Fibroblast of skin of abdomen (primary cell): ENCODE results near the gene PTPRM.
A peak's percentile ranks its signal among the peaks of the same experiment; 100 is the strongest.

Source experiments
- DNase-seq: peaks from one replicate; pipeline ENCODE4 v3.0.0-alpha.2; 2013

PTPRM gene

GRCh38 chr18:8133888-8134287 lies 566.8 kb downstream of the PTPRM start:
- no peak for DNase-seq

- no peak for DNase-seq
Observed at GRCh38 chr18:8139127-8139527, 572.0 kb downstream of the PTPRM start.

- DNase-seq, result no peak
Observed at GRCh38 chr18:8139891-8140406, 572.8 kb downstream of the PTPRM start.

GRCh38 chr18:8140841-8141501 lies 573.9 kb downstream of the PTPRM start:
- peak; percentile 45 for DNase-seq

GRCh38 chr18:8142131-8142711 lies 575.1 kb downstream of the PTPRM start:
- DNase-seq, result peak; percentile 35

GRCh38 chr18:8142932-8143331 lies 575.8 kb downstream of the PTPRM start:
- DNase-seq, result no peak

- no peak for DNase-seq
Observed at GRCh38 chr18:8151181-8151580, 584.1 kb downstream of the PTPRM start.

GRCh38 chr18:8153887-8154583 lies 586.9 kb downstream of the PTPRM start:
- peak; percentile 85 for DNase-seq

GRCh38 chr18:8162802-8163201 lies 595.7 kb downstream of the PTPRM start:
- no peak for DNase-seq

- no peak for DNase-seq
Observed at GRCh38 chr18:8163286-8163959, 596.3 kb downstream of the PTPRM start.

- no peak for DNase-seq
Observed at GRCh38 chr18:8165095-8165494, 598.0 kb downstream of the PTPRM start.

- DNase-seq, result no peak
Observed at GRCh38 chr18:8167026-8167425, 599.9 kb downstream of the PTPRM start.

- DNase-seq, result no peak
Observed at GRCh38 chr18:8167673-8168072, 600.6 kb downstream of the PTPRM start.

GRCh38 chr18:8169722-8170121 lies 602.6 kb downstream of the PTPRM start:
- DNase-seq, result no peak

GRCh38 chr18:8174771-8175170 lies 607.7 kb downstream of the PTPRM start:
- no peak for DNase-seq

- DNase-seq, result no peak
Observed at GRCh38 chr18:8175501-8176061, 608.5 kb downstream of the PTPRM start.

- DNase-seq, result no peak
Observed at GRCh38 chr18:8176109-8176508, 609.0 kb downstream of the PTPRM start.

GRCh38 chr18:8176554-8176953 lies 609.4 kb downstream of the PTPRM start:
- no peak for DNase-seq

GRCh38 chr18:8177330-8178016 lies 610.4 kb downstream of the PTPRM start:
- no peak for DNase-seq

- no peak for DNase-seq
Observed at GRCh38 chr18:8186413-8186812, 619.3 kb downstream of the PTPRM start.

- peak; percentile 55 for DNase-seq
Observed at GRCh38 chr18:8188184-8188583, 621.1 kb downstream of the PTPRM start.

GRCh38 chr18:8190980-8191379 lies 623.9 kb downstream of the PTPRM start:
- no peak for DNase-seq
